OCI-LY7 (cell line): ENCODE data around the gene ANKRD36B. TPM values are rescaled to one million over a fixed set of nuclear protein-coding genes. Genes with fewer than 3 reads are reported as not detected.
"Not testable (repeated sequence)": the region's sequence is repeated elsewhere in the genome, so short reads cannot be mapped to it uniquely, and the experiment has no call there.

Experiments
- Bru-seq: library from RNA; stranded (reverse); fragments of 400-500 nt; gene quantifications from one replicate; lab custom pipeline; 2021; lab: Mats Ljungman, UMichigan
- BruChase-seq, 2 experiments: library from RNA; stranded (reverse); fragments of 400-500 nt; gene quantifications; one replicate each; lab custom pipeline; 2021; lab: Mats Ljungman, UMichigan
- BruUV-seq: library from RNA; stranded (reverse); fragments of 400-500 nt; replicated peaks from 2 replicates; lab custom pipeline; 2021; lab: Mats Ljungman, UMichigan
- CTCF ChIA-PET: fragments of 300-600 bp; sonication (Branson Sonifier 250); formaldehyde crosslinking; loops from one replicate; lab custom pipeline; 2022; ENCODE audit warnings: antibody characterized with exemption; ENCODE audit not compliant: unreplicated experiment; lab: Charles Lee
- POLR2A ChIA-PET: fragments of 300-600 bp; sonication (Branson Sonifier 250); formaldehyde crosslinking; loops from one replicate; lab custom pipeline; 2022; ENCODE audit warnings: antibody characterized with exemption; lab: Charles Lee
- DNase-seq: peaks from one replicate; pipeline ENCODE4 v3.0.0-alpha.2; 2015; ENCODE audit warnings: low spot score
- H2AFZ ChIP-seq: fragments of 200-600 bp; sonication (generic), shearing (Covaris generic); 2 replicates; pipeline ENCODE4 v1.6.1; 2014; ENCODE audit warnings: mild to moderate bottlenecking, antibody characterized with exemption, low read length, moderate library complexity
- H3K27ac ChIP-seq: fragments of 200-600 bp; sonication (generic); 2 replicates; pipeline ENCODE4 v1.5.1; 2014; ENCODE audit warnings: mixed run types, low read depth, mild to moderate bottlenecking, moderate library complexity, low read length, inconsistent platforms; ENCODE audit not compliant: poor library complexity, severe bottlenecking
- H3K36me3 ChIP-seq: fragments of 200-600 bp; sonication (generic); 2 replicates; pipeline ENCODE4 v1.6.1; 2014; ENCODE audit warnings: mild to moderate bottlenecking, antibody characterized with exemption, low read length, moderate library complexity, mixed read lengths; ENCODE audit not compliant: insufficient read depth
- H3K4me1 ChIP-seq: fragments of 200-600 bp; sonication (generic); 2 replicates; pipeline ENCODE4 v1.5.1; 2014; ENCODE audit warnings: mild to moderate bottlenecking, low read length; ENCODE audit not compliant: insufficient read depth, poor library complexity, severe bottlenecking
- H3K4me2 ChIP-seq: fragments of 200-600 bp; sonication (generic); 2 replicates; pipeline ENCODE4 v1.6.1; 2014; ENCODE audit warnings: mild to moderate bottlenecking, low read length
- H3K4me3 ChIP-seq: fragments of 200-600 bp; sonication (generic); 2 replicates; pipeline ENCODE4 v1.5.1; 2014; ENCODE audit warnings: mild to moderate bottlenecking, low read depth, low read length; ENCODE audit not compliant: poor library complexity, severe bottlenecking
- H3K79me2 ChIP-seq: fragments of 200-600 bp; sonication (generic); 2 replicates; pipeline ENCODE4 v1.6.1; 2016; ENCODE audit warnings: low read depth, mild to moderate bottlenecking, low read length, moderate library complexity, mixed read lengths; ENCODE audit not compliant: insufficient read depth
- H3K9me2 ChIP-seq: fragments of 200-600 bp; sonication (generic); 2 replicates; pipeline ENCODE4 v1.6.1; 2016; ENCODE audit warnings: mild to moderate bottlenecking, low read length, mixed read lengths; ENCODE audit not compliant: insufficient read depth
- H3K9me3 ChIP-seq: fragments of 200-600 bp; sonication (generic); 2 replicates; pipeline ENCODE4 v1.6.1; 2014; ENCODE audit warnings: mild to moderate bottlenecking, mixed run types, low read length, mixed read lengths
- H4K20me1 ChIP-seq: fragments of 200-600 bp; sonication (generic); 2 replicates; pipeline ENCODE4 v1.6.1; 2014; ENCODE audit warnings: mild to moderate bottlenecking, antibody characterized with exemption, low read length, moderate library complexity, mixed read lengths; ENCODE audit not compliant: insufficient read depth
- intact Hi-C: fragments of 100-400 bp; cut with micrococcal nuclease; formaldehyde crosslinking; loops from one replicate; pipeline ENCODE4 v1.10.0; 2022; ENCODE audit not compliant: unreplicated experiment
- long read RNA-seq: library from polyadenylated mRNA; stranded (forward); transcript quantifications from one replicate; pipeline ENCODE4 v2.0.0, GENCODE V29; 2022
- total RNA-seq, 2 experiments: library from RNA; depleted of rRNA in 1 of 2; stranded (reverse); fragments of >200 nt in 1 of 2; shearing (Covaris generic) in 1 of 2; gene quantifications; 2 replicates each; pipeline ENCODE4 v1.2.3, GENCODE V29; 2014 to 2022

Gene ANKRD36B
- 84.9 and 132 TPM in 2 replicates for total RNA-seq (2014; rRNA removed; shearing (Covaris generic))
- total RNA-seq (2022), result 59.6 and 70.4 TPM in 2 replicates
- percentile 71 among the genes with signal in this experiment for Bru-seq, nascent RNA
- BruChase-seq, experiment 1, labeled RNA remaining after a 6-hour chase, result percentile 60 among the genes with signal in this experiment
- percentile 71 among the genes with signal in this experiment for BruChase-seq, experiment 2, labeled RNA remaining after a 2-hour chase
- long read RNA-seq, partial matches to known transcripts, result 6 of 10 reads
- long read RNA-seq, other reads (novel, unspliced or antisense), result 4 of 10 reads

DNA sequence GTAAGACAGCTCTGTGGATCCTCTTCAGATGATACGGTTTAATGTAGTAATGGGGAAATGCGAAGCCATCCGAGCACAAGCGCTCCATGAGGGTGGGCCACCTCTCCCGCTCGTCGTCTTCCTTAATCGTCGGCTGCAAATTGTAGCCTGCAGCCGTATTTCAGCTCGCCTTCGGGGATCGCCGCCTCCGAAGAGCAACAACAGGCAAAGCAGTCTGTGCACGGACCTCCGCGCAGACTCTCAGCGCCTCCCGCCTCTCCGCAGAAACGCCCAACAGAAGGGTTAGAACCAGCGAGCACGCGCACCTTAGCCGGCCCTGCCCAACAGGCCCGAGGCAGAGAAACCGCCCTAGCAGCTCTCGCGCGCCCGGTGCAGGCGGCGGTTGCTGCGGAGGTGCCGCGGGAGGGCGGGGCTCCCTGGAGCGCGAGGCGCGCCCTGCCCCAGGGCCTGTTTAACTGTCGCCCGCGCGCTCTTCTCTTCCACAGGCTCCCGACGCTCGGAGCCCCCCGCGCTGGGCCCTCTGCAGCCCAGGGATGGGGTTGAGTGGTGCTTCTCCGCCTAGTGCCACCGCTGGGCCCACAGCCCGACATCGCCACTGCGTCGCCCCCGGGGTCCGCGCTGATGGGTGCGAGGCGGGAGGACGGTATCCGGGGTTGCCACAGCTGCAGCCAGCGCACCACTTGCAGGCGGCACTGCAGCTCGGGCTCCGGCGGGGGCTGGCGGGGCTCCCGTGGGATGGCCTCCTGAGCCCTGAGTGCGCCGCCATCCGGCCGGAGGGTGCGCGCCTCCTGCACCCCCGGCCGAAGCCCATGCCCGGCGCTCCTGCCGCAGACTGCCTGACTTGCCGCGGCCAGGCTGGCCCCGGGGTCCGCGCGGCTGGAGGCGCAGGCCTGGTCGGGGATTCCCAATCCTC, at the start of gene ANKRD36B:
TSS of gene ANKRD36B (minus strand) at position 280 of the 913 bp plus-strand sequence. CDS start at position 88, 192 bp downstream.
- BruUV-seq, H4K20me1 ChIP-seq, H3K4me1 ChIP-seq, H3K9me2 ChIP-seq, H3K36me3 ChIP-seq, H3K9me3 ChIP-seq: not testable (repeated sequence)
- H3K79me2 ChIP-seq, result peaks cover 16% of the 10 kb centered on the region
- DNase-seq, result peak; percentile 82
- POLR2A ChIA-PET, result interaction anchor here (1.0 kb wide), 2 partner anchors 74 to 141 kb away, joined by 3 to 5 read pairs; partner anchors contain the start of gene ACTR1B
- H3K27ac ChIP-seq, result peak within 1 kb of the TSS; percentile 89
- peak within 1 kb of the TSS; percentile 73 for H3K4me3 ChIP-seq
- peak within 1 kb of the TSS; percentile 98 for H3K4me2 ChIP-seq
- intact Hi-C loops, result loop anchor here (2.0 kb wide), 3 partner anchors 75 to 795 kb away; partner anchors contain the start of gene ACTR1B
- CTCF ChIA-PET, result interaction anchor here (1.0 kb wide), 1 partner anchor 108 kb away, joined by 4 read pairs; no protein-coding TSS in a partner anchor
- peak within 1 kb of the TSS; percentile 99 for H2AFZ ChIP-seq

GRCh38 chr2:97626049-97626430, 36.4 kb upstream of the ANKRD36B start:
- H3K27ac ChIP-seq, H3K79me2 ChIP-seq, H3K36me3 ChIP-seq, H3K4me1 ChIP-seq, H3K4me3 ChIP-seq, H3K4me2 ChIP-seq, H3K9me3 ChIP-seq, H4K20me1 ChIP-seq, H3K9me2 ChIP-seq, CTCF ChIA-PET, intact Hi-C loops, DNase-seq, H2AFZ ChIP-seq, POLR2A ChIA-PET, BruUV-seq: not testable (repeated sequence)

GRCh38 chr2:97625354-97626048, 35.8 kb upstream of the ANKRD36B start:
- POLR2A ChIA-PET, H3K9me3 ChIP-seq, H3K4me2 ChIP-seq, H3K36me3 ChIP-seq, H4K20me1 ChIP-seq, DNase-seq, H3K4me1 ChIP-seq, H3K79me2 ChIP-seq, H3K27ac ChIP-seq, CTCF ChIA-PET, H3K4me3 ChIP-seq, BruUV-seq, H2AFZ ChIP-seq, H3K9me2 ChIP-seq, intact Hi-C loops: not testable (repeated sequence)

GRCh38 chr2:97622976-97623375, 33.3 kb upstream of the ANKRD36B start:
- H4K20me1 ChIP-seq, H3K27ac ChIP-seq, H2AFZ ChIP-seq, H3K4me2 ChIP-seq, POLR2A ChIA-PET, DNase-seq, CTCF ChIA-PET, BruUV-seq, H3K9me2 ChIP-seq, H3K4me3 ChIP-seq, H3K36me3 ChIP-seq, intact Hi-C loops, H3K79me2 ChIP-seq, H3K4me1 ChIP-seq, H3K9me3 ChIP-seq: not testable (repeated sequence)

DNA sequence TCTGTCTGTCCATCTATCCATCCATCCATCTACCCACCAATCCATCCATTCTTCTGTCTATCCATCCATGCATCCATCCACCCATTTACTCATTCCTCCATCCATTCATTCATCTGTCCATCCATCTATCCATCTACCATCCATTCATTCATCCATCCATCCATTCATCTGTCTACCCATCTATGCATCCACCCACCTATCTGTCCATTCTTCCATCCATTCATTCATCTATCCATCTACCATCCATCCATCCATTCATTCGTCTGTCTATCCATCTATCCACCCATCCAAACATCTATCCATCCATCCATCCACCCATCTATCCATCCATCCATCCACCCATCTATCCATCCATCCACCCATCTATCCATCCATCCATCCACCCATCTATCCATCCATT, 30.8 kb upstream of the ANKRD36B start:
- BruUV-seq, H3K4me2 ChIP-seq, H3K36me3 ChIP-seq, H2AFZ ChIP-seq, H4K20me1 ChIP-seq, DNase-seq, POLR2A ChIA-PET, H3K4me3 ChIP-seq, H3K4me1 ChIP-seq, CTCF ChIA-PET, H3K27ac ChIP-seq, H3K9me3 ChIP-seq, intact Hi-C loops, H3K9me2 ChIP-seq, H3K79me2 ChIP-seq: not testable (repeated sequence)
